ENCODE data around the gene LSM3. TPM values are rescaled to one million over a fixed set of nuclear protein-coding genes. Genes with fewer than 3 reads are reported as not detected.

The LSM3 gene
- total RNA-seq, 4 donors from 2014 or later, result 7.9 to 15.6 (median 12.7) TPM

DNA sequence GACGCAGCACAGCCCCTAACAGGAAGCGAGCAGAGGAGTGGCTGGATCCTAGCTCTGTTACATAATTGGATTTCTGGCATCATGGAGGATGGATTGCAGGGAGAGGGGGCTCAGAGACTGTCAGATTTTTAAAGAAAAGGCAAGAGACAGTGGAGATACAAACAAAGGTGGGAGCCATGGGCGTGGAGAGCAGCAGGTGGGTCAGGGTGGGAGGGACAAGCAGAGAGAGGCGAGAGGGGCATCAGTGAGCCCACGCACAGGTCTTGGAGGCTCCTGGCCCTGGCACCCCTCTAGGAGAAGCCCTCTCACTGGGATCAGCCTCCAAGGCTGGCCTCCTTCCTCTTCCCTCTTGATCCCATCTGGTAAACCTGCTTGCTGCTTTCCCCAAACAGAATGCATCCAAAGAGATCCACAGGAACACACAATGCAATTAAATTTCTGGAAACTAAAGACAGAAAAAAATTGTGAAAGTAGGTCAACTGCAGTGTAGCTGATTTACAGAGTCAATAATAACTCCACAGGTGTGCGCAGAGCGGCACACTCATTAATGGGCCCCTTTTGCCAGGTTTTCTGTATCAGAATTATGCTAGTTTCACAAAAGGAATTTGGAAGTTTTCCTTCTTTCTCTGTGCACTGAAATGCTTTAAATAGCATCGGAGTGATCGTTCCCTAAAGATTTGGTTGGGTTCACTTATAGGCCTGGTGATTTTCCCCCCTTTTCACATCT, 66.1 kb downstream of the LSM3 start:
- 81 to 85% methylated on average over 9 of the region's 9 CpGs for WGBS, 2 donors (ENCODE audit: low coverage in 1 of 2)
- ATAC-seq, result no peak
- H3K36me3 ChIP-seq, result no peaks in the 10 kb centered on the region
- peaks cover 5% of the 10 kb centered on the region for H3K27me3 ChIP-seq
- H3K4me3 ChIP-seq, result no peak overlapping the region
- H3K27ac ChIP-seq, result no peak overlapping the region
- no peaks in the 10 kb centered on the region for H3K9me3 ChIP-seq
- H3K4me1 ChIP-seq, result no peaks in the 10 kb centered on the region
- TF ChIP-seq POLR2A (IDR thresholded peaks at IDR 0.05), result no peak
- TF ChIP-seq POLR2AphosphoS5 (IDR thresholded peaks at IDR 0.05), result no peak
- TF ChIP-seq EP300 (IDR thresholded peaks at IDR 0.05), result no peak
- TF ChIP-seq, protein P1, sequence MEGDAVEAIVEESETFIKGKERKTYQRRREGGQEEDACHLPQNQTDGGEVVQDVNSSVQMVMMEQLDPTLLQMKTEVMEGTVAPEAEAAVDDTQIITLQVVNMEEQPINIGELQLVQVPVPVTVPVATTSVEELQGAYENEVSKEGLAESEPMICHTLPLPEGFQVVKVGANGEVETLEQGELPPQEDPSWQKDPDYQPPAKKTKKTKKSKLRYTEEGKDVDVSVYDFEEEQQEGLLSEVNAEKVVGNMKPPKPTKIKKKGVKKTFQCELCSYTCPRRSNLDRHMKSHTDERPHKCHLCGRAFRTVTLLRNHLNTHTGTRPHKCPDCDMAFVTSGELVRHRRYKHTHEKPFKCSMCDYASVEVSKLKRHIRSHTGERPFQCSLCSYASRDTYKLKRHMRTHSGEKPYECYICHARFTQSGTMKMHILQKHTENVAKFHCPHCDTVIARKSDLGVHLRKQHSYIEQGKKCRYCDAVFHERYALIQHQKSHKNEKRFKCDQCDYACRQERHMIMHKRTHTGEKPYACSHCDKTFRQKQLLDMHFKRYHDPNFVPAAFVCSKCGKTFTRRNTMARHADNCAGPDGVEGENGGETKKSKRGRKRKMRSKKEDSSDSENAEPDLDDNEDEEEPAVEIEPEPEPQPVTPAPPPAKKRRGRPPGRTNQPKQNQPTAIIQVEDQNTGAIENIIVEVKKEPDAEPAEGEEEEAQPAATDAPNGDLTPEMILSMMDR (IDR thresholded peaks at IDR 0.05), result no peak

DNA sequence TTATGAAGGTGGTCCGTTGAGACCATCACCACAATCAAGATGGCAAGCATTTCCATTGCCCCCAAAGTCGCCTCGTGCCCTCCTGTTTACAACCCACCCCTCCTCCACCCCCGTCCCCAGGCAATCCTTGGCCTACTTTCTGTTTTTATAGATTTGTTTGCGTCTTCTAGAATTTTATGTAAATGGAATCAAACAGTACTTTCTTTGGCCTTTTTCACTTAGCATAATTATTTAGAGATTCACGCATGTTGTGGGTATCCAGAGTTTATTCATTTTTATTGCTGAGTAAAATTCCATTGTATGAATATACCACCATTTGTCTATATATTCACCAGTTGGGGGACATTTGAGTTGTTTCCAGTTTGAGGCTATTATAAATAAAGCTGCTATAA, 66.6 kb downstream of the LSM3 start:
- peaks cover 5% of the 10 kb centered on the region for H3K27me3 ChIP-seq
- WGBS, 2 donors (ENCODE audit: low coverage in 1 of 2), result 87 to 88% methylated on average over 4 to 6 of the region's 6 CpGs
- no peaks in the 10 kb centered on the region for H3K36me3 ChIP-seq
- TF ChIP-seq EP300 (IDR thresholded peaks at IDR 0.05), result no peak
- no peaks in the 10 kb centered on the region for H3K9me3 ChIP-seq
- H3K4me1 ChIP-seq, result no peaks in the 10 kb centered on the region
- no peak overlapping the region for H3K4me3 ChIP-seq
- H3K27ac ChIP-seq, result no peak overlapping the region
- no peak for ATAC-seq

DNA sequence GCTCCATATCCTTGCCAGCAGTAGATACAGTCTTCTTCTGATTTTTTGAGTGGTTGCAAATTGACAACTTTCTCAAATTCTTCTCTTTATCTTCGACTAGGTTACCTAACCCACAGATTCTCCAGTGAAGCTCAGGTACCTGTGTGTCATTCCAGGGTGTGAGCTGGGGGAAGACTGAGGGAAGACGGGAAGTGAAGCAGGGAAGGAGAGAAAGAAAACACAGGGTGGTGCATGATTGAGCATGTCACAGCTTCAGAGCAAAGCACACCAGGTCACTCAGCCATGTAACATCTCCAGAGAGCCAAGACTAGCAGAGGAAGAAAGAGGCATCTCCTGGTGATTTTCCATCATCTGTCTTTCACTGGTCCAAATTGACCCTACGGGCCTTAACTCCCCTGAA, 67.2 kb downstream of the LSM3 start:
- TF ChIP-seq, protein P1 (IDR thresholded peaks at IDR 0.05), result no peak
- TF ChIP-seq POLR2A (IDR thresholded peaks at IDR 0.05) (no peak), POLR2AphosphoS5 (IDR thresholded peaks at IDR 0.05) (no peak), EP300 (IDR thresholded peaks at IDR 0.05) (no peak)
- whole genome bisulfite sequencing, 2 donors (ENCODE audit: low coverage in 1 of 2), result 83% methylated on average over 1 of the region's 3 CpGs; no CpG with 5 or more reads in 1 of the 2 donors
- no peak for ATAC-seq

DNA sequence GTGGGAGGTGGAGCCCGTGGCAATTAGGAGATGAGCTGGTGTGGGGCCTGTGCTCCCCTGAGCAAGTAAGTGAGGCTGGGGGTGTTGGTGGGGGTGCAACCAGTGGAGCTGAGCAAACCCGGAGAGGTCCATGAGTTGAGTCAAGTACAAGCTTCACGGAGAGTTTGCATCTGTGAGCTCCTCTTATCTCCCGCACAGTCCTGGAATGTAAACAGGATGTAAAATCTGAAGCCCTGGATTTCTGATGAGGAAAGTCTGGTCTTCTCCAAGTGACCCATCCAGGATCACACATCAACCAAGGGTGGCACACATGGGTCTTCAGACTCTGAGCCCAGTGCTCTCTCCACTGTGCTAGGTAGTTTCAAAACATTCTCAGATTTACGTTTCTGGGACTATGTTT, 67.8 kb downstream of the LSM3 start:
- H3K4me1 ChIP-seq, result no peaks in the 10 kb centered on the region
- no peak overlapping the region for H3K4me3 ChIP-seq
- ATAC-seq, result no peak
- TF ChIP-seq EP300 (IDR thresholded peaks at IDR 0.05) (no peak), POLR2AphosphoS5 (IDR thresholded peaks at IDR 0.05) (no peak), POLR2A (IDR thresholded peaks at IDR 0.05) (no peak)
- TF ChIP-seq, protein P1 (IDR thresholded peaks at IDR 0.05), result no peak
- H3K27ac ChIP-seq, result no peak overlapping the region
- WGBS, 2 donors (ENCODE audit: low coverage in 1 of 2), result 80 to 87% methylated on average over 4 to 5 of the region's 5 CpGs
- no peaks in the 10 kb centered on the region for H3K9me3 ChIP-seq
- no peaks in the 10 kb centered on the region for H3K36me3 ChIP-seq
- peaks cover 5% of the 10 kb centered on the region for H3K27me3 ChIP-seq

More for the DNA sequence above, 67.2 kb downstream of the LSM3 start:
- Histone ChIP-seq H3K4me1 (no peaks in the 10 kb centered on the region), H3K27ac (no peak overlapping the region), H3K36me3 (no peaks in the 10 kb centered on the region), H3K27me3 (peaks cover 5% of the 10 kb centered on the region), H3K9me3 (no peaks in the 10 kb centered on the region), H3K4me3 (no peak overlapping the region)

DNA sequence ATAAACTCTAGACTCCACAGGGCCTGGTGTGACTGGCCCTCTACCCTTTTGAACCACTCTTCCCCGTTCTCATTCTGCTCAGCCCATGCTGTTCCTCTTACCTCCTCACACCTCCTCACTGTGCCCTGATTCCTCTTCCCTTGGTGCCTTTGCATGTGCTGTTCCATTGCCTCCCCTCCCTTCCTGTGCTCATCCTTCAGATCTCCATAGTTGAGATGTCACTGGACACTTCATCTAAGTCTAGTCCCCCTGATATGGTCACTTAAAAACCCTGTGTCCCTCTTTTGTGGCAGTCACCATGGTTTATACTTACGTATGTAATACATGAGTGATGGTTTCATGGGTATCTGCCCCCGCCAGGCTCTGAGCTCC, 69.8 kb downstream of the LSM3 start:
- H3K4me3 ChIP-seq, result no peak overlapping the region
- no peaks in the 10 kb centered on the region for H3K4me1 ChIP-seq
- 33 to 96% methylated on average over 1 to 3 of the region's 3 CpGs for WGBS, 2 donors (ENCODE audit: low coverage in 1 of 2)
- TF ChIP-seq POLR2A (IDR thresholded peaks at IDR 0.05), result no peak
- no peak for TF ChIP-seq POLR2AphosphoS5 (IDR thresholded peaks at IDR 0.05)
- no peak for TF ChIP-seq EP300 (IDR thresholded peaks at IDR 0.05)
- TF ChIP-seq, protein P1 (IDR thresholded peaks at IDR 0.05), result no peak
- H3K36me3 ChIP-seq, result no peaks in the 10 kb centered on the region
- H3K27me3 ChIP-seq, result peaks cover 5% of the 10 kb centered on the region
- ATAC-seq, result no peak
- no peaks in the 10 kb centered on the region for H3K9me3 ChIP-seq
- no peak overlapping the region for H3K27ac ChIP-seq

Data from gastroesophageal sphincter (tissue), 4 donors.